ENCODE results near the gene LMF1. TPM values are rescaled to one million over a fixed set of nuclear protein-coding genes. Genes with fewer than 3 reads are reported as not detected.
"Not testable (repeated sequence)": the region's sequence is repeated elsewhere in the genome, so short reads cannot be mapped to it uniquely, and the experiment has no call there.

LMF1 gene
- polyA plus RNA-seq, 4 donors = 14.6 to 26.5 (median 21.0) TPM

DNA sequence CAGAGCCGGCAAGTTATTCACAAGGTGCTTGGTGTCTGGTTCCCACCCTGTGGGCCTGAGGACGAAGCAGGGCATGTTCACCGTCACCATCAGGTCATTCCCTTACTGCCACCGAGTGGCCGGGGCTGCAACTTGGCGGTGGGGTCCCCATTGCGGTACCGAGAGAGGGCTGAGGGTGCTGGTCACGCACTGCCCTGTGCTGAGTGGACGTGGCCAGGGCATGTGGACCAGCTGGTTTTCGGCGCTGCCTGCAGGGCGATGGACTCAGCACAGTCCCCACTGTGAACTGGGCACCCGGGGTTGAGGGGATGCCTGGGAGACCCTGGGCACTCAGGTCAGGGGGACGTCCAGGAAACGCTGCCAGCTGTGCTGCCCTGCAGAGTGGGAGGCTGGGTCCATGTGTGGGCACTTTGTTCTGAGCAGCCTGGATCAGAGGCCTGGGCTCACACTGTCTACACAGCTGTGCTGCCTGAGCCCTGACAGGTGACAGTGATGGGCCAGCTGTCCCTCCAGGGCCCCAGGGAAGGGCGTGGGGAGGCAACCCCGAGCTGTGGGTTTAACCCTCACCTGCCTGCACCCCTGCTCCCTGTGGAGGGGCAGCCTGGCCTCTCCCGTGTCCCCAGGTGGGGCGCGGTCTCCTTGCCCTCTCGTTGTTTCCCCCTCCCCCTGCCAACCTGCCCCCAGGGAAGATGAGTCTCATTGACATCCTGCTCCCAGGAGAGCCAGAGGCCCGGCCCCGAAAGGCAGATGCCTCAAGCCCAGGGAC is 131.0 kb downstream of the LMF1 start:
- DNase-seq (ENCODE audit: low read depth in 4 of 4, low spot score in 2 of 4) = no peak

GRCh38 chr16:838741-839140 is 132.0 kb downstream of the LMF1 start:
- no peak for DNase-seq (ENCODE audit: low read depth in 4 of 4, low spot score in 2 of 4)

DNA sequence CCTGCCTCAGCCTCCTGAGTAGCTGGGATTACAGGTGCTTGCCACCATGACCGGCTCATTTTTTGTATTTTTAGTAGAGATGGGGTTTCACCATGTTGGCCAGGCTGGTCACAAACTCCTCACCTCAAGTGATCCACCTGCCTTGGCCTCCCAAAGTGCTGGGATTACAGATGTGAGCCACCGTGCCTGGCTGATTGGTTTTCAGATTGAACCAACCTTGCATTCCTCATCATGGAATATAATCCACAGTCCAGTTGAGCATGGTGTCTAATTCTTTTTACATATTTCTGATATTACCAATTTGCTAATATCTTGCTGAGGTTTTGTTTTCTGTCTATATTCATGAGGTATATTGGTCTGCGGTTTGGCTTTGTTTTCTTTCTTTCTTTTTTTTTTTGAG is 134.0 kb downstream of the LMF1 start:
- not testable (repeated sequence) for DNase-seq (ENCODE audit: low read depth in 4 of 4, low spot score in 2 of 4)

DNA sequence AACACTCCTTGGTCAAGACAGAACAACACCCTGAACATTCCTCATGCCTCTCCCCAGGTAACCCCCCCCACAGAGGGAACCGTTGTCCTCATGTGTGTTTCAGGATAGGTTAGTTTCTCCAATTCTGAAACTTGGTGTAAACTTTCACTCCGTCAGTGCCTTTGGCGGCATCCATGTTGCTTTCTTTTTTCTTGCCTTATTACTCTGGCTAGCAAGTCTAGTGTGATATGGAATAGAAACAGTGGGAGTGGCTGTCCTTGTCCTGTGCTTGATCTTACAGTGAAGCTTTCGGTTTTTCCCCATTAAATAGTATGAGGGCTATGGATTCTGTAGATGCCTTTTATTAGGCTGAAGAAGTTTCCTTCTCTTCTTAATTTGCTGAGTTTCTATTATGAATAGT is 134.6 kb downstream of the LMF1 start:
- DNase-seq (ENCODE audit: low read depth in 4 of 4, low spot score in 2 of 4) = no peak

DNA sequence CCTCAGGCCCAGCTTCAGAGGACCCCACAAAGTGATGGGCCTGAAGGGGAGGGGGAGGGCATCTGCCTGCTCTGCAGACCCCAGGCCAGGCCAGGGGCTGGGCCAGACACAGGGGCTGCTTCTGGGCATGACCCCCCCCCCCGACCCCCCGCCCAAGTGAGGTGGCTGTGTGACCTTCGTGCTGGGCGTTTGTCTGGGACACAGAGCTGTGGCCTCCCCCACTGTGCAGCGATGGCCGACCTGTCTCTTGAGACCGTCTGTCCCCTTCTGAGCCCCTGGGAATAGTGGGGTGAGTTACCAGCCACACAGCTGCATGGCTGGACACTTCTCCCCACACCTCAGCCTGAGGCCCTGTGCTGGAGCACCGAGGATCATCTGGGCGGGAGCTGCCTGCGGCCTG is 135.4 kb downstream of the LMF1 start:
- no peak for DNase-seq (ENCODE audit: low read depth in 4 of 4, low spot score in 2 of 4)

- no peak for DNase-seq (ENCODE audit: low read depth in 4 of 4, low spot score in 2 of 4)
These were observed 137.4 kb downstream of the LMF1 start for GRCh38 chr16:833411-833810.

- DNase-seq (ENCODE audit: low read depth in 4 of 4, low spot score in 2 of 4) = no peak
These were observed 138.0 kb downstream of the LMF1 start for GRCh38 chr16:832652-833336.

DNA sequence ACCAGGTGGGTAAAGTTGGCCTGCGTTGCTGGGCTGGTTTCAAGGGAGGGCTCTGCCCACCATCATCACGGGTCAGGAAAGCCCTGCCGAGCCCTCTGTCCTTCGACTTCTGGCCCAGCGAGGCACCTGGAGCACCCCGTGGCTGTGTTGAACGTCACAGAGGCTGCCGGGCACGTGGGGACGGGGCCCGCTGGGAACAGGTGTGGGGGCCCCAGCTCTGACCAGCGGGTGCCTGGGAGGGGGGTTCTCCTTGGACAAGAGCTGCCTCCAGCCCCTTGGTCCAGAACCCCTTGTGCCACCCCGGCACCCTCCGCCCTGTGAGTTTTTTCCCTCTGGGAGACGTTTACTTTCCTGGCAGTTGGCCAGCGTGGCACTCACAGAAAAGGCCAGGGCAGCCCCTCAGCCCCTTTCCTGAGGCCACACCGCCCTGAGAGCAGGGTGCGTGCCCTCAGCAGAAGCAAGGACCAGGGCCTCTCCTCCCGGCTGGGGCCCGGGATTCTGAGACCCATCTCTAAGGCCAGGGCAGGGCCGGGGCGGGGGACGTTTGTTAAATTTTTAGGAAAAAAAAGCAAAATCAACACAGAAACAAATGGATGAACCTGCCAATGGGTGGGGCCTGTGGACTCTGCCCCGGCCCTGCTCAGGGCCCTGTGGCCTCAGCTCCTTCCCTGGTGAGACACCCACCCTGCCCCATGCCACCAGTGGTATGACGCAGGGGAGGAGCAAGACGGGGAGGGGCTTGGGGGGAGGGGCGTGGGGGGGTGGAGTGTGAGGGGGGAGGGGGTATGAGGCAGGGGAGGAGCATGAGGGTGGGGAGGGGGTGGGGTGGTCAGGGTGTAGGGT is 139.0 kb downstream of the LMF1 start:
- no peak for DNase-seq (ENCODE audit: low read depth in 4 of 4, low spot score in 2 of 4)

- no peak for DNase-seq (ENCODE audit: low read depth in 4 of 4, low spot score in 2 of 4)
These were observed 139.8 kb downstream of the LMF1 start for GRCh38 chr16:830871-831570.

DNA sequence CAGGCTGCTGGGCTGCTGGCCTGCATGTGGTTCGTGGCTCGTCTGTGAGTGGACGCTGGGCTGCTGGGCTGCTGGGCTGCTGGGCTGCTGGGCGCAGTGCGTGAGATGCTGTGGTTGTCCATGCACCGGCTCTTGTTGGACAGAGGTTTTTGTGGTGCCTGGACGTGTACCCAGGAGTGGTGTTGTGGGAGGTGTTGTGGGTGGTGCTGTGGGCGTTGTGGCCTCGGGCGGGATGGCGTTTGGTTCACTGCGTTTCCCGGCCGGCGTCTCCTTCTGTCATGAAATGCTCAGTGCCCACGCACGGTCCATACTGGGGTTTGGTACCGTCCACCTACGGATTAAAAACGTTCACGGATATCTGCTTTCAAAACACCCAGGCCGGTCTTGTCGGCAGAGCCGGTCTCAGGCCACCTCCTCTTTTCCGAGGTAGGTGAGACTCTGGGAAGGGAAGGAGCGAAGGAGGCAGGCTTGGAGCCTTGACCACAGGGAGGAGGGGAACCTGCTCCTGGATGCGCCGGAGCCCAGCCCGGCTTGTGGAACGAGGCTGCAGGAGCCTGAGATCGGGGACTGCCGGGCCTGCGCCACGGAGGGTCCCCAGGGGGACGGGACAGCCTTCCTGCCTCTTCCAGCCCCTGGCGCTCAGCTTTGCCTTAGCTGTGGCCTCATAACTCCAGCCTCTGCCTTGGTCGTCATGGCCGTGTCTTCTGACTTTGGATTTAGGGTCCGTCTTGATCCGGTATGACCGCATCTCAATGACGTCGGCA is 140.5 kb downstream of the LMF1 start:
- DNase-seq (ENCODE audit: low read depth in 4 of 4, low spot score in 2 of 4) = no peak

DNA sequence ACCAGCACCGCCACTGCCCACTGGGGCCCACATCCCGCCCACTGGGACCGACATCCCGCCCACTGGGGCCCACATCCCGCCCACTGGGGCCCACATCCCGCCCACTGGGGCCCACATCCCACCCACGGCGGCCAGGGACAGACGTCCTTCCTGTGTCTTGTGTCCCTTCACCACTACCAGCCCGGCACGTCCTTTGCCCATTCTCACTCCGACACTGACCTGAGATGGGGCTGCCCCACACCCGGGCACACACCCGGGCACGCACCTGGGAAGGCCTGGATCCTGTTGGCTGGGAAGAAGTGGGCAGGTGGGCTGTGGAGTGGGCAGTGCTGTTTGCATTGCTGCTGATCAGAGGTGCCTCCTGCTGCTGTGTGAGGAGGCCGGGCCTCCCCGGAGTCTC is 141.9 kb downstream of the LMF1 start:
- no peak for DNase-seq (ENCODE audit: low read depth in 4 of 4, low spot score in 2 of 4)

DNA sequence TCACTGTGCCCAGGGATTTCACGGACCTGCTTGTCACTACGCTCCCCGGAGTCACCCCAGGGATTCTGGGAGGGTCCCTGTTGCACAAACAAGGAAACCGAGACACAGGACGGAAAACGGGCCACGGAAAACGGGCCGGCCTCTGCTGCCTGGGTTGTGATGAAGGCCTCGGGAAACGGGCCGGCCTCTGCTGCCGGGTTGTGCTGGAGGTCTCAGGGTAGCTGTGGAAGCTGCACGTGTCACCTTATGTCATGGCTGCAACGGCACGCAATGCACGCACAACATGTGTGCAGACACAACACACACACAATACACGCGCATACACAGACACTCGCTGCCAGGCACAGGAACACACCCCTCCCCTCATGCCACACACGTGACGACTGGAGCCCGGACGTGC is 143.3 kb downstream of the LMF1 start:
- DNase-seq (ENCODE audit: low read depth in 4 of 4, low spot score in 2 of 4) = no peak

GRCh38 chr16:825341-826061 is 145.3 kb downstream of the LMF1 start:
- no peak for DNase-seq (ENCODE audit: low read depth in 4 of 4, low spot score in 2 of 4)

DNA sequence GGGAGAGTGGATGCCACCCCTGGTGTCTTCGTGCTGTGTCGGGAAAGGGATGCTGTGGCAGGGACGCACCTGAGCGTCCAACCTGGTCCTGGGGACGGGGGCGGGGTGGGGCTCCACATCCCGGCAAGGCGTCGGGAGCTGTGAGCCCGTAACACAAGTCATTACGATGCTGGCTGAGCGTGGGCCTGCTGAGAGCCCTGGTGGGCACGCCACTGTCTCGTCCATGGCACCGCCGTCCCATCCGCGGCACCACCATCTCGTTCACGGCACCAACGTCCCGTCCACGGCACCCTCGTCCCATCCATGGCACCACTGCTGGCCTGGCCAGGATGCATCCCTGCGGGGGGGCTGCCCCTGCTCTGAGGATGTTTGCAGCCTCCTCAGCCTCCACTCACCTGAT is 146.2 kb downstream of the LMF1 start:
- DNase-seq (ENCODE audit: low read depth in 4 of 4, low spot score in 2 of 4) = no peak

- no peak for DNase-seq (ENCODE audit: low read depth in 4 of 4, low spot score in 2 of 4)
These were observed 146.6 kb downstream of the LMF1 start for GRCh38 chr16:824194-824593.

GRCh38 chr16:822909-823297 is 147.9 kb downstream of the LMF1 start:
- no peak for DNase-seq (ENCODE audit: low read depth in 4 of 4, low spot score in 2 of 4)

DNA sequence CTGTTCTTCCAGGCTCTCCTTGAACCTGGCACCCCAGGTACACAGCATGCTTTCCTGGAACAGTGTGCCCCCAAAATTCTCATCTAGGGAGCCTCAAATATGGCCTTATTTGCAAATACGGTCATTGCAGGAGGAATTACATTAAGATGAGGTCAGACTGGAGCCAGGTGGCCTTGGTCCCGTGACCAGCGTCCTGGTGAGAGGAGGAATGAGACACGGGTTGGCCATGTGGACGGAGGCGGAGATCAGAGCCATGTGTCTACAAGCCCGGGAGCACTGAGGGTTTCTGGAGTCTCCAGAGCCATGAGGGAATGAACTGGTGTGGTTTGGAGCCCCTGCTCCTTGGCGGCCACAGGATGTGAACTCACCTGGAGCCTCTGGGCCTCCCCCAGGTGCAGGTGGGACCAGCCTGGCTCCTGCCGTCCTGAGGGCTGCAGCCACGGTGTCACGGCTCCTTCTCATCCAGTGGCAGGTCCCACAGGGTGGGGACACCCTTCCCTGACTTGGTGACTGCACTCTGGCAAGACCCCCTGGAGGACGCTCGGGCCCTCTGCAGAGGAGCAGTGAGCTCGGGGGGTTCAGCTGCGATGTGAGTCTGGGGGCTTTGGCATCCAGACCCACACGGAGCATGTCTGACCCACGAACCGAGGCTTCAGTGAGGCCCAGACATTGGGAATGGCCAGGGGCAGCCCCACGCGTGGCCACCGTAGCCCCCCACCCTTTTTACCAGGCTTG is 148.4 kb downstream of the LMF1 start:
- DNase-seq (ENCODE audit: low read depth in 4 of 4, low spot score in 2 of 4) = no peak

- DNase-seq (ENCODE audit: low read depth in 4 of 4, low spot score in 2 of 4) = no peak
These were observed 149.0 kb downstream of the LMF1 start for GRCh38 chr16:821751-822150.

DNA sequence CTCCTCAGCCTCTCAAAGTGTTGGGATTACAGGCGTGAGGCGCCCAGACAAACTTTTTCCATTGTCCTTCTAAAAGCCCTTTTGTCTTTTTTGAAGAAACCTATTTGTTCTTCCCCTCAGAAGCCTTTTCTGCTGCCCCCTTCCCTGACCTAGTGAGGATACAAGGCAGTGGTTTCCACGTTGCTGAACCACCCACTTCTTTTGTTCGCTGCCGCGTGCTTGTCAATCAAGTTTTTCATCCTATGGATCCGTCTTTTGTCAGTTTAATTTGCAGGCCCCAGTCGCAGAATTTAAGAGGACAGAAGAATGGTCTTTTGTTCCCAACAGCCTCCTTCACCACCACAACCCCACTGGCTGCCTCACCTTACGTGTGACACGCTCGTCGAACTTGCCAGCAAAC is 150.0 kb downstream of the LMF1 start:
- no peak for DNase-seq (ENCODE audit: low read depth in 4 of 4, low spot score in 2 of 4)

All from left renal cortex interstitium (tissue), 4 donors.